Glutamatergic neuron (in vitro differentiated cells): ENCODE results near the gene SLAIN1. TPM values are rescaled to one million over a fixed set of nuclear protein-coding genes. Genes with fewer than 3 reads are reported as not detected.

ENCODE experiments used
- DNase-seq: peaks from one replicate; pipeline ENCODE4 v3.0.0; 2022
- H3K27ac Mint-ChIP-seq: one replicate; pipeline ENCODE4 v1.8.0; 2020; ENCODE audit warnings: mild to moderate bottlenecking, mixed read lengths, inconsistent platforms; ENCODE audit not compliant: unreplicated experiment
- H3K27me3 Mint-ChIP-seq: one replicate; pipeline ENCODE4 v1.8.0; 2020; ENCODE audit warnings: mild to moderate bottlenecking, moderate library complexity, mixed read lengths, inconsistent platforms; ENCODE audit not compliant: unreplicated experiment
- H3K36me3 Mint-ChIP-seq: one replicate; pipeline ENCODE4 v1.8.0; 2020; ENCODE audit warnings: mild to moderate bottlenecking, mixed read lengths, inconsistent platforms; ENCODE audit not compliant: unreplicated experiment
- H3K4me1 Mint-ChIP-seq: one replicate; pipeline ENCODE4 v1.8.0; 2020; ENCODE audit warnings: mild to moderate bottlenecking, low read depth, mixed read lengths, inconsistent platforms; ENCODE audit not compliant: unreplicated experiment
- H3K4me3 Mint-ChIP-seq: one replicate; pipeline ENCODE4 v1.8.0; 2020; ENCODE audit warnings: mild to moderate bottlenecking, mixed read lengths, inconsistent platforms; ENCODE audit not compliant: unreplicated experiment
- H3K9me3 Mint-ChIP-seq: one replicate; pipeline ENCODE4 v1.8.0; 2020; ENCODE audit warnings: mild to moderate bottlenecking, moderate library complexity, mixed read lengths, inconsistent platforms; ENCODE audit not compliant: unreplicated experiment
- total RNA-seq: library from RNA; stranded (reverse); fragmentation: NEBNext Ultra II Directional; extraction: Animal tissue kit (Norgen Biotek cat#: 25700); gene quantifications from one replicate; pipeline ENCODE4 v1.2.1, GENCODE V29; 2021; ENCODE audit not compliant: unreplicated experiment
- TF ChIP-seq, protein P1 (sequence below): fragments of 200-600 bp; sonication (generic); IDR thresholded peaks from one replicate; pipeline ENCODE4 v1.5.0; 2021; ENCODE audit not compliant: partially characterized antibody, unreplicated experiment

The SLAIN1 gene
- total RNA-seq, 1 donor from 2014 or later = 120 TPM

DNA sequence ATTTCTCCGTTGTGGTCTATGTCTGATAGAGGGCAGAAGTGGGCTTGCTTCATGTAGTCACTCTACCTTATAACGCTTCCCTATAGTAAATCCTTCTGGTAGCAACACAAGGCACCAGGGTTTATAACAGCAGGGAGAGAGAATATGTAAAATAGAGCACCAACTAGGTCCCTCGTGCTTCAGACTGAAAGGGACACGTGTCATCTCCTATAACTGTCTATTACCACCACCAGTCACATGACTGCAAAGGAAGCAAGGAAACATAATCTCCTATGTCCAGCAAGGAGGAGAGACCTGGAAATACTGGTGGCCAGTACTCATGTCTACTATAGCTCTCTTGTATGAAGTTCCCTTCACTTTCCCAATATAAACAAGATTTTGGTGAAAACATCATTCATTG is 79.2 kb downstream of the SLAIN1 start:
- peaks cover 4% of the 10 kb centered on the region for H3K27me3 Mint-ChIP-seq
- peak overlapping the region; percentile 2 for H3K27ac Mint-ChIP-seq
- H3K36me3 Mint-ChIP-seq = no peaks in the 10 kb centered on the region
- DNase-seq = no peak
- H3K4me1 Mint-ChIP-seq = no peaks in the 10 kb centered on the region
- no peak overlapping the region for H3K4me3 Mint-ChIP-seq
- peaks cover 2% of the 10 kb centered on the region for H3K9me3 Mint-ChIP-seq
- TF ChIP-seq, protein P1, sequence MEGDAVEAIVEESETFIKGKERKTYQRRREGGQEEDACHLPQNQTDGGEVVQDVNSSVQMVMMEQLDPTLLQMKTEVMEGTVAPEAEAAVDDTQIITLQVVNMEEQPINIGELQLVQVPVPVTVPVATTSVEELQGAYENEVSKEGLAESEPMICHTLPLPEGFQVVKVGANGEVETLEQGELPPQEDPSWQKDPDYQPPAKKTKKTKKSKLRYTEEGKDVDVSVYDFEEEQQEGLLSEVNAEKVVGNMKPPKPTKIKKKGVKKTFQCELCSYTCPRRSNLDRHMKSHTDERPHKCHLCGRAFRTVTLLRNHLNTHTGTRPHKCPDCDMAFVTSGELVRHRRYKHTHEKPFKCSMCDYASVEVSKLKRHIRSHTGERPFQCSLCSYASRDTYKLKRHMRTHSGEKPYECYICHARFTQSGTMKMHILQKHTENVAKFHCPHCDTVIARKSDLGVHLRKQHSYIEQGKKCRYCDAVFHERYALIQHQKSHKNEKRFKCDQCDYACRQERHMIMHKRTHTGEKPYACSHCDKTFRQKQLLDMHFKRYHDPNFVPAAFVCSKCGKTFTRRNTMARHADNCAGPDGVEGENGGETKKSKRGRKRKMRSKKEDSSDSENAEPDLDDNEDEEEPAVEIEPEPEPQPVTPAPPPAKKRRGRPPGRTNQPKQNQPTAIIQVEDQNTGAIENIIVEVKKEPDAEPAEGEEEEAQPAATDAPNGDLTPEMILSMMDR = no peak

DNA sequence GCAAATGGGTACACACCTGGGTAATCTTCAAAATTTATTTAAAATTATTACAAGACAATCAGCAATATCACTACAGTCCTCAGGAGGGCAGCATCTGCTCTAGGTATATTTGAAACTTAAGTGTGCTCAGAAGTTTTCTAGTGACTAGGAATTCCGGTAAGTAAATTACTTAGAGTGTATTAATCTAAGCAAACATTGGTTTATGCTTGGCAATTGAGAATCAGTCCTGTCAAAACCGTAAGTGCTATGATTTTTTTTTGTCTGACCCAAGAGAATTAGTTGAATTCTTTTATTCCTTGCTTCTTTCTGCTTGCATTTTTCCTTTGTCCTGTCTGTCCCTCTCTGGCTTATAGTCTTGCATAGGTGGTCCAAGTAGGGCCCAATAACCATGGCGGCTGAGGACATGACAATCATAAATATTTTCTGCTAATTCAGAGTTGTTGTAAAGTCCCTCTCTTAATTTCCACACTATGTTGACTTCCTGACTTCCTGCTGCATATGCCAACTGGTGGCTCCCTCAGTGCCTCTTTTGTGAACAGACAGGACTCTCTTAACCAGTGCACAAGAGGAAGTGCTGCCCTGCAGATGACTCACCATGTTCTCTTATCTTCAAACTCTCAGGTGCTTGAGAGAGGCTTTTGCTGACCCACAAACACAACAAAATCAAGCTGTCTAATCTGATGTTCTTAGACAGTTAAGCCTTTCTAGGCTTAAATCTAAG is 82.2 kb downstream of the SLAIN1 start:
- peaks cover 2% of the 10 kb centered on the region for H3K4me1 Mint-ChIP-seq
- no peaks in the 10 kb centered on the region for H3K9me3 Mint-ChIP-seq
- H3K4me3 Mint-ChIP-seq = no peak overlapping the region
- no peak overlapping the region for H3K27ac Mint-ChIP-seq
- H3K36me3 Mint-ChIP-seq = no peaks in the 10 kb centered on the region
- peaks cover 2% of the 10 kb centered on the region for H3K27me3 Mint-ChIP-seq
- TF ChIP-seq, protein P1 = peak; percentile 76
- DNase-seq = no peak

DNA sequence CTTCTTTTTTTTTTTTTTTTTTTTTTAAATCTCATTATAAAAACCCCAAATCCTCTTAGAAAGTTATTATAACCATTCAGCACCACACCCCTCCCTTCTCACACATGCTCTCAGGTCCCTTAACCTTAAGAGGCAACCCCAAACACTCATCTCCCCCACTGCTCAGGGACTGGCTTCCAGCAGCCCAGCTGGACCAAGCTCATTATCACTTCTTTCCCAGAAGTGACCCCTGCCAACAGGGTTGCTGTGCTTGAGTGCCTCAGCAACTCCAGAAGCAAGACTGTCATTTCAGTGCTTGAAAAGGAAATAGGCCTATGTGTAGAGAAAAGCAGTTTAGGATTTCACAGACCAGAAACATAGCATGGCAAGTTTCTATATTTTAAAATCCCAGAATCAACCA is 84.3 kb downstream of the SLAIN1 start:
- TF ChIP-seq, protein P1 = no peak
- H3K4me1 Mint-ChIP-seq = peaks cover 2% of the 10 kb centered on the region
- DNase-seq = no peak
- no peak overlapping the region for H3K27ac Mint-ChIP-seq
- H3K27me3 Mint-ChIP-seq = peaks cover 2% of the 10 kb centered on the region
- H3K9me3 Mint-ChIP-seq = no peaks in the 10 kb centered on the region
- H3K4me3 Mint-ChIP-seq = no peak overlapping the region
- H3K36me3 Mint-ChIP-seq = no peaks in the 10 kb centered on the region

DNA sequence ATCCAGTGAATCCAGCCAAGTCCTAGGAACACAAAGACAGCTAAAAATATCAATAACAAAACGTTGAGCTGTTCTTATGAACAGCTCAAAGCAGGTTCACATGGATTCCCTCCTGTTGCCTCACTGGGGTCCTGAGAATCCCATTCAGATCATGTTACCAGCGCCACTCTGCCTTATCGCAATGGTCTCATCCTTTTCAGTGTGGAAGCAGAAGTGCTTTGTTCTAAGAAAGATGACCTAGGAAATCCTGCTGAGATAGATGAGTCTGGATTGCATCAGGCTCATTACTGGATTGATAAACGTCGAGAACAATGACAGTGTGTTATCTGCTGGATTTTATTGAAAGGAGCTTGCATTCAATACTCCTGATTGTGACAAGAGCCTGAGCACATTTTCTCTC is 87.0 kb downstream of the SLAIN1 start:
- DNase-seq = no peak
- no peak overlapping the region for H3K27ac Mint-ChIP-seq

More for the DNA sequence above, 87.0 kb downstream of the SLAIN1 start:
- TF ChIP-seq, protein P1 = no peak
- Mint-ChIP-seq H3K9me3 (no peaks in the 10 kb centered on the region), H3K27me3 (peaks cover 2% of the 10 kb centered on the region), H3K4me3 (no peak overlapping the region), H3K4me1 (peaks cover 2% of the 10 kb centered on the region), H3K36me3 (no peaks in the 10 kb centered on the region)
